HepG2 (cell line): ENCODE data around the gene USP36. TPM values are rescaled to one million over a fixed set of nuclear protein-coding genes. Genes with fewer than 3 reads are reported as not detected.

Experiments
- ATAC-seq: fragments of 200-7000 bp; cut with Tn5 transposase; 3 replicates; pipeline ENCODE4 v1.9.1; 2020; ENCODE audit warnings: mild to moderate bottlenecking, moderate library complexity
- BruUV-seq: library from RNA; stranded (reverse); fragments of 400-500 nt; replicated peaks from 2 replicates; lab custom pipeline; 2021; lab: Mats Ljungman, UMichigan
- CTCF ChIA-PET: fragments of 300-600 bp; formaldehyde crosslinking; extraction: SDS; loops from one replicate; lab custom pipeline; 2021; ENCODE audit warnings: low total read pairs, inconsistent platforms, low intra/inter-chr PET ratio; lab: Yijun Ruan, JAX
- POLR2A ChIA-PET: fragments of 350-600 bp; sonication (Branson Sonifier 250); formaldehyde crosslinking; loops from one replicate; lab custom pipeline; 2020; ENCODE audit warnings: antibody characterized with exemption, inconsistent platforms; lab: Yijun Ruan, JAX
- DNase-seq: peaks from one replicate; pipeline ENCODE4 v3.0.0-alpha.2; 2015; ENCODE audit warnings: low spot score
- FAIRE-seq: peaks from 3 replicates; lab custom pipeline; 2011; peaks lifted over from hg19 to GRCh38; lab: Jason Lieb, UNC
- H2AFZ ChIP-seq: one replicate; pipeline ENCODE4 v1.6.1; 2011; ENCODE audit warnings: low read length, inconsistent platforms
- H3K27ac ChIP-seq: fragments of 300-600 bp; 3 replicates; pipeline ENCODE4 v1.8.0; 2011; ENCODE audit warnings: mixed run types, mild to moderate bottlenecking, mixed read lengths, low read length, inconsistent platforms; ENCODE audit not compliant: insufficient read depth; ENCODE audit errors: extremely low read length
- H3K27me3 ChIP-seq, 2 experiments: fragments of 200-600 bp in 1 of 2; 2 replicates in 1 of 2; 3 replicates in 1 of 2; pipeline versions ENCODE4 v1.6.0 to v1.8.0; 2011; ENCODE audit warnings: low read length in 2 of 2, mild to moderate bottlenecking in 2 of 2, moderate library complexity in 2 of 2, inconsistent platforms in 1 of 2; ENCODE audit not compliant: insufficient read depth in 2 of 2, control insufficient read depth in 1 of 2
- H3K36me3 ChIP-seq, 2 experiments: fragments of 200-600 bp in 1 of 2; replicated peaks in 1 of 2; 2 replicates in 1 of 2; 3 replicates in 1 of 2; pipeline versions ENCODE4 v1.5.1 to v1.8.0; 2011; ENCODE audit warnings: low read length in 2 of 2, inconsistent platforms in 1 of 2; ENCODE audit not compliant: insufficient read depth in 2 of 2, control insufficient read depth in 1 of 2
- H3K4me1 ChIP-seq: 2 replicates; pipeline ENCODE4 v1.5.1; 2012; ENCODE audit warnings: low read length, inconsistent platforms; ENCODE audit not compliant: insufficient read depth
- H3K4me2 ChIP-seq: 2 replicates; pipeline ENCODE4 v1.6.0; 2011; ENCODE audit warnings: low read depth, low read length, inconsistent platforms
- H3K4me3 ChIP-seq, 3 experiments: fragments of 200-600 bp in 1 of 3; sonication (generic), shearing (Covaris generic) in 1 of 3; replicated peaks in 1 of 3; 2 replicates each; pipeline ENCODE4 v1.5.1; 2011 to 2016; ENCODE audit warnings: low read length in 3 of 3, inconsistent platforms in 2 of 3, low read depth in 2 of 3, mild to moderate bottlenecking in 2 of 3, control low read depth in 1 of 3, mixed read lengths in 1 of 3; ENCODE audit not compliant: insufficient read depth in 1 of 3
- H3K79me2 ChIP-seq: one replicate; pipeline ENCODE4 v1.6.1; 2011; ENCODE audit warnings: low read length, inconsistent platforms; ENCODE audit not compliant: insufficient read depth
- H3K9ac ChIP-seq: 2 replicates; pipeline ENCODE4 v1.6.0; 2011; ENCODE audit warnings: mild to moderate bottlenecking, low read depth, low read length, inconsistent platforms; ENCODE audit not compliant: insufficient read depth
- H3K9me3 ChIP-seq: 2 replicates; pipeline ENCODE4 v1.5.1; 2012; ENCODE audit warnings: mild to moderate bottlenecking, low read length
- H4K20me1 ChIP-seq: 2 replicates; pipeline ENCODE4 v1.6.0; 2011; ENCODE audit warnings: inconsistent platforms, mild to moderate bottlenecking, low read length, moderate library complexity; ENCODE audit not compliant: insufficient read depth
- CEBPG ChIP-seq: IDR thresholded peaks from 2 replicates; pipeline ENCODE4 v1.6.1; 2016
- FOXP1 ChIP-seq, 2 experiments: fragments of 450-650 bp in 1 of 2; IDR thresholded peaks; 2 replicates each; pipeline ENCODE4 v1.6.1; 2017 to 2018; ENCODE audit warnings: antibody characterized with exemption in 1 of 2
- HNRNPK ChIP-seq: fragments of 200-400 bp; formaldehyde crosslinking; IDR thresholded peaks from 2 replicates; pipeline ENCODE4 v1.6.1; 2018; ENCODE audit warnings: low read length, low read depth, moderate library complexity, mild to moderate bottlenecking; ENCODE audit not compliant: poor library complexity, severe bottlenecking
- JUN ChIP-seq: sonication (generic); formaldehyde crosslinking; IDR thresholded peaks from 2 replicates; pipeline ENCODE4 v1.4.0; 2020; ENCODE audit warnings: mild to moderate bottlenecking, missing genetic modification reagents
- MAFK ChIP-seq, 2 experiments: IDR thresholded peaks in 1 of 2; conservative IDR thresholded peaks in 1 of 2; 2 replicates each; pipeline ENCODE4 v1.6.1; 2011; ENCODE audit warnings: improper control_type of control experiment in 2 of 2, low read length in 2 of 2
- MED1 ChIP-seq: sonication (generic); formaldehyde crosslinking; IDR thresholded peaks from 2 replicates; pipeline ENCODE4 v1.4.0; 2020; ENCODE audit warnings: missing genetic modification reagents
- MIXL1 ChIP-seq: IDR thresholded peaks from 2 replicates; pipeline ENCODE4 v1.6.1; 2016
- MLX ChIP-seq: IDR thresholded peaks from 2 replicates; pipeline ENCODE4 v1.6.1; 2016
- NCOA2 ChIP-seq: sonication (generic); formaldehyde crosslinking; IDR thresholded peaks from 2 replicates; pipeline ENCODE4 v1.8.0; 2022; ENCODE audit warnings: inconsistent platforms
- PAXIP1 ChIP-seq: sonication (generic); formaldehyde crosslinking; conservative IDR thresholded peaks from 2 replicates; pipeline ENCODE4 v1.4.0; 2020; ENCODE audit warnings: mild to moderate bottlenecking, missing genetic modification reagents, moderate library complexity
- REXO4 ChIP-seq: sonication (generic); formaldehyde crosslinking; IDR thresholded peaks from 2 replicates; pipeline ENCODE4 v1.8.0; 2022; ENCODE audit warnings: missing genetic modification reagents, mild to moderate bottlenecking, borderline replicate concordance
- SOX13 ChIP-seq, 3 experiments: fragments of 450-650 bp in 1 of 3; sonication (generic) in 1 of 3; formaldehyde crosslinking in 1 of 3; IDR thresholded peaks in 2 of 3; conservative IDR thresholded peaks in 1 of 3; 2 replicates each; pipeline versions ENCODE4 v1.5.0 to v1.6.1; 2016 to 2020; ENCODE audit warnings: antibody characterized with exemption in 1 of 3, mild to moderate bottlenecking in 1 of 3, missing compliant biosample characterization in 1 of 3, missing genetic modification reagents in 1 of 3, moderate library complexity in 1 of 3
- SOX5 ChIP-seq: IDR thresholded peaks from 2 replicates; pipeline ENCODE4 v1.6.1; 2016; ENCODE audit warnings: borderline replicate concordance
- SRY ChIP-seq: sonication (generic); formaldehyde crosslinking; IDR thresholded peaks from 2 replicates; pipeline ENCODE4 v1.8.0; 2022; ENCODE audit warnings: mild to moderate bottlenecking, missing genetic modification reagents
- ZNF609 ChIP-seq: sonication (generic); formaldehyde crosslinking; IDR thresholded peaks from 2 replicates; pipeline ENCODE4 v1.4.0; 2020; ENCODE audit warnings: mild to moderate bottlenecking, missing genetic modification reagents, borderline replicate concordance
- WGBS: methylation state at CpG from one replicate; pipeline ENCODE4 v1.1.6; 2017; ENCODE audit warnings: low lambda C conversion rate; 5-methylcytosine and 5-hydroxymethylcytosine counted together
- in situ Hi-C: cut with HindIII; loops from 2 replicates; pipeline ENCODE4 v1.10.0; 2017; ENCODE audit warnings: low pct_unique_long_range_greater_than_20kb; ENCODE audit not compliant: extremely low pct_ligation_motif_present
- intact Hi-C: fragments of 100-400 bp; cut with micrococcal nuclease; formaldehyde crosslinking; loops from one replicate; pipeline ENCODE4 v1.10.0; 2022; ENCODE audit not compliant: unreplicated experiment
- polyA plus RNA-seq, 8 experiments: library from polyadenylated mRNA; depleted of rRNA in 3 of 8; stranded (reverse) in 7 of 8; unstranded in 1 of 8; fragments of >200 nt; fragmentation: Illumina TruSeq in 4 of 8; extraction: Trizol in 4 of 8; gene quantifications; 2 replicates each; pipeline versions ENCODE4 v1.2.1 to v1.2.3, GENCODE V29; 2011 to 2016; ENCODE audit warnings: low read depth in 4 of 8, missing spikeins in 1 of 8, mixed read lengths in 1 of 8; ENCODE audit not compliant: insufficient read depth in 1 of 8
- total RNA-seq, 5 experiments: library from RNA; depleted of rRNA; stranded (reverse); fragments of >200 nt; fragmentation: Illumina TruSeq; extraction: Trizol; gene quantifications; 2 replicates each; pipeline ENCODE4 v1.2.3, GENCODE V29; 2016; ENCODE audit warnings: low read depth in 1 of 5

Gene USP36
- total and polyA plus RNA-seq, 2 of the 13 experiments (the other 11 are each of a cell fraction or from before 2014, with no cell fraction given), result 29.6 to 45.9 TPM

DNA sequence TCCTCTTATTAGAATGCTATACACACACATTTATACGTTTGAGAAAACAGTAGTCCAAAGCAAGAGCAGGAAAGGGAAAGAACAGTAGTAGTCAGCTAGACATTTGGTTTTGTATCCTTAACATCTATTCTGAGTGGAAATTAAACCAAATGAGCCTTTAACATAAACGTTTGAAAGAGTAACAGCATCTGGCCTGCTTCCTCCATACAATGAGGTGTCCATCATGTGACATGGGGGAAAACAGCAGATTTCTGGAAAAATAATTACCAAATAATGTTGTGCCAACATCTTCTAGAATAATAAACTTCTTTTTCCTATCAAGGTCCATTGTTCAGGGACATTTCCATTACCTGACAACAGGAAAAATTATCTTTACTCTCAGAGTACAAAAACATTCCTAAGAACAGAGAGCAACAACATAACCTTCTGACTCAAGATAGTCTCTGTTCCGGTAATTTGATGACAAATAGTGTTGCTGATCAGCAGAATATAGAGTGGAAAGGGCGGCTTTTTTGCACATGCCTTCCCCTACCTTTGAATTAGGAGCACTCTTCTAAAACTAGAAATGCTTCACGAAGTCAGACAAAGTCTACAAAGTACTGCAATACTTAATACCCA is 78.7 kb downstream of the USP36 start:
- no TSS peak for BruUV-seq
- peak overlapping the region; percentile 34 for H3K27ac ChIP-seq
- H3K4me3 ChIP-seq, result no peak overlapping the region
- no peak; the same call in 2 of the 3 replicates for ATAC-seq
- H3K79me2 ChIP-seq, result peaks cover 84% of the 10 kb centered on the region
- CTCF ChIA-PET, result no interaction called here
- FAIRE-seq, result no peak
- H3K9me3 ChIP-seq, result no peaks in the 10 kb centered on the region
- H4K20me1 ChIP-seq, result 0 out of 2 replicates have a peak, but pooled peaks cover 6% of the 10 kb centered on the region
- H3K9ac ChIP-seq, result no peak overlapping the region
- POLR2A ChIA-PET, result no interaction called here
- 47% methylated on average over 5 of the region's 5 CpGs for WGBS
- H3K4me2 ChIP-seq, result no peak overlapping the region; the same call in 1 of the 2 replicates
- no peaks in the 10 kb centered on the region for H3K27me3 ChIP-seq
- no peaks in the 10 kb centered on the region for H3K36me3 ChIP-seq
- H2AFZ ChIP-seq, result no peak overlapping the region
- in situ Hi-C loops, result no loop called here
- intact Hi-C loops, result no loop called here
- no peak for DNase-seq
- H3K4me1 ChIP-seq, result peaks cover 79% of the 10 kb centered on the region
- TF ChIP-seq MIXL1 (CRISPR knock-in tag) (0 out of 2 replicates have a peak, but pooled peaks have one; percentile 39), REXO4 (CRISPR knock-in tag) (no peak), PAXIP1 (CRISPR knock-in tag) (peak; percentile 39), HNRNPK (no peak), CEBPG (CRISPR knock-in tag) (no peak), MAFK (conservative IDR thresholded peaks at IDR 0.05 in 1 of 2, IDR thresholded peaks at IDR 0.05 in 1 of 2; ENCODE audit: low read length in 2 of 2) (0 out of 4 replicates have a peak, but pooled peaks of 1 of the 2 experiments have one; percentile 9), FOXP1 (IDR thresholded peaks at IDR 0.05) (no peak), FOXP1 (CRISPR knock-in tag; IDR thresholded peaks at IDR 0.05) (0 out of 2 replicates have a peak, but pooled peaks have one; percentile 36), JUN (CRISPR knock-in tag) (no peak), ZNF609 (CRISPR knock-in tag) (0 out of 2 replicates have a peak, but pooled peaks have one; percentile 19), SOX13 (IDR thresholded peaks at IDR 0.05) (no peak), SOX13 (CRISPR knock-in tag; conservative IDR thresholded peaks at IDR 0.05 in 1 of 2, IDR thresholded peaks at IDR 0.05 in 1 of 2) (peak in 1 of 2 experiments; percentile 72; a peak in 2 of 4 replicates), MED1 (0 out of 2 replicates have a peak, but pooled peaks have one; percentile 27), NCOA2 (CRISPR knock-in tag) (peak; percentile 20; the same call in 1 of the 2 replicates), SOX5 (peak; percentile 61; the same call in 1 of the 2 replicates), MLX (CRISPR knock-in tag) (0 out of 2 replicates have a peak, but pooled peaks have one; percentile 26), SRY (CRISPR knock-in tag) (no peak)
